Lower leg skin (tissue), 4 donors: ENCODE measurements around the gene TPK1. TPM values are rescaled to one million over a fixed set of nuclear protein-coding genes. Genes with fewer than 3 reads are reported as not detected.
"Not testable (repeated sequence)": the region's sequence is repeated elsewhere in the genome, so short reads cannot be mapped to it uniquely, and the experiment has no call there.

ENCODE experiments used
- DNase-seq, 2 donors: peaks; one replicate each; pipeline ENCODE4 v3.0.0-alpha.2; 2019; ENCODE audit warnings: low spot score in 2 of 2
- H3K4me3 ChIP-seq: fragments of 200-600 bp; sonication (generic); 2 replicates; pipeline ENCODE4 v1.5.1; 2017; ENCODE audit warnings: mild to moderate bottlenecking, low read depth; ENCODE audit not compliant: poor library complexity, severe bottlenecking
- CTCF ChIP-seq, 3 donors: fragments of 450-650 bp; IDR thresholded peaks; one replicate each; pipeline ENCODE4 v1.5.1; 2016; ENCODE audit warnings: antibody characterized with exemption in 3 of 3, mild to moderate bottlenecking in 3 of 3, moderate library complexity in 2 of 3
- POLR2A ChIP-seq, 2 donors: fragments of 450-650 bp; IDR thresholded peaks; one replicate each; pipeline ENCODE4 v1.6.1; 2016 to 2017; ENCODE audit warnings: antibody characterized with exemption in 2 of 2, mild to moderate bottlenecking in 1 of 2, moderate library complexity in 1 of 2
- WGBS, 2 donors: methylation state at CpG; one replicate each; pipeline ENCODE4 v1.1.5; 2018; 5-methylcytosine and 5-hydroxymethylcytosine counted together
- intact Hi-C: fragments of 100-400 bp; cut with DNase I; formaldehyde crosslinking; loops from one replicate; pipeline ENCODE4 v1.15.0; 2023; ENCODE audit warnings: low total_unique reads
- total RNA-seq, 4 donors: library from RNA; depleted of rRNA; stranded (reverse); fragments of >200 nt; gene quantifications; one replicate each; pipeline ENCODE4 v1.1.0, GENCODE V29; 2016

Gene TPK1
- total RNA-seq, 4 donors from 2014 or later = 1.1 to 5.5 (median 3.3) TPM

GRCh38 chr7:144782883-144783282, 53.0 kb downstream of the TPK1 start:
- 0 to 29% methylated on average over 1 of the region's 1 CpG for WGBS, 2 donors
- intact Hi-C loops = no loop called here
- no peak for DNase-seq
- H3K4me3 ChIP-seq = no peak overlapping the region
- TF ChIP-seq CTCF (IDR thresholded peaks at IDR 0.05) (no peak), POLR2A (IDR thresholded peaks at IDR 0.05) (no peak)

GRCh38 chr7:144780071-144780608, 55.7 kb downstream of the TPK1 start:
- intact Hi-C loops = no loop called here
- no peak for TF ChIP-seq CTCF (IDR thresholded peaks at IDR 0.05)
- no peak overlapping the region for H3K4me3 ChIP-seq
- 94% methylated on average over 4 of the region's 4 CpGs for WGBS, 2 donors
- DNase-seq = no peak

- H3K4me3 ChIP-seq, DNase-seq, intact Hi-C loops: not testable (repeated sequence)
- 45 to 62% methylated on average over 3 of the region's 3 CpGs for WGBS, 2 donors
These were observed 58.0 kb downstream of the TPK1 start for GRCh38 chr7:144777889-144778288.

- intact Hi-C loops = no loop called here
- WGBS, 2 donors = 54 to 59% methylated on average over 3 of the region's 3 CpGs
- no peak for DNase-seq
- no peak for TF ChIP-seq POLR2A (IDR thresholded peaks at IDR 0.05)
- TF ChIP-seq CTCF (IDR thresholded peaks at IDR 0.05) = no peak
- H3K4me3 ChIP-seq = no peak overlapping the region
These were observed 58.6 kb downstream of the TPK1 start for GRCh38 chr7:144777005-144777839.

GRCh38 chr7:144776447-144776846, 59.4 kb downstream of the TPK1 start:
- no peak overlapping the region for H3K4me3 ChIP-seq
- DNase-seq = no peak
- intact Hi-C loops = no loop called here
- TF ChIP-seq POLR2A (IDR thresholded peaks at IDR 0.05) (no peak), CTCF (IDR thresholded peaks at IDR 0.05) (no peak)
- 41 to 55% methylated on average over 4 of the region's 4 CpGs for WGBS, 2 donors

GRCh38 chr7:144775749-144776148, 60.1 kb downstream of the TPK1 start:
- no peak for TF ChIP-seq CTCF (IDR thresholded peaks at IDR 0.05)
- no peak for TF ChIP-seq POLR2A (IDR thresholded peaks at IDR 0.05)
- WGBS, 2 donors = 51 to 58% methylated on average over 2 of the region's 2 CpGs
- intact Hi-C loops = no loop called here
- DNase-seq = no peak
- H3K4me3 ChIP-seq = no peak overlapping the region
